HepG2 (cell line): Measurements from ENCODE around the gene ATP13A4. TPM values are rescaled to one million over a fixed set of nuclear protein-coding genes. Genes with fewer than 3 reads are reported as not detected.
A peak's percentile ranks its signal among the peaks of the same experiment; 100 is the strongest.

ENCODE experiments used
- AKAP8 ChIP-seq: sonication (generic); formaldehyde crosslinking; IDR thresholded peaks from 2 replicates; pipeline ENCODE4 v1.5.1; 2020; ENCODE audit warnings: mild to moderate bottlenecking, missing genetic modification reagents
- BCL6 ChIP-seq: IDR thresholded peaks from 2 replicates; pipeline ENCODE4 v1.6.1; 2016; ENCODE audit warnings: missing genetic modification reagents, missing compliant biosample characterization
- CEBPZ ChIP-seq: IDR thresholded peaks from 2 replicates; pipeline ENCODE4 v1.6.1; 2012; ENCODE audit warnings: low read length, improper control_type of control experiment
- FOSL1 ChIP-seq: sonication (generic); formaldehyde crosslinking; IDR thresholded peaks from 2 replicates; pipeline ENCODE4 v1.9.0; 2021; ENCODE audit warnings: missing genetic modification reagents, borderline replicate concordance
- MAFF ChIP-seq: IDR thresholded peaks from 2 replicates; pipeline ENCODE4 v1.6.1; 2011; ENCODE audit warnings: low read depth, low read length, improper control_type of control experiment
- NPAS2 ChIP-seq: sonication (generic); formaldehyde crosslinking; IDR thresholded peaks from 2 replicates; pipeline ENCODE4 v1.8.0; 2022; ENCODE audit warnings: mild to moderate bottlenecking, missing genetic modification reagents, borderline replicate concordance
- TBX2 ChIP-seq: sonication (generic); formaldehyde crosslinking; IDR thresholded peaks from 2 replicates; pipeline ENCODE4 v1.5.0; 2020; ENCODE audit warnings: missing genetic modification reagents, mild to moderate bottlenecking, borderline replicate concordance
- TOPORS ChIP-seq: sonication (generic); formaldehyde crosslinking; IDR thresholded peaks from 2 replicates; pipeline ENCODE4 v1.8.0; 2023; ENCODE audit warnings: mild to moderate bottlenecking, missing genetic modification reagents
- ZBTB20 ChIP-seq: sonication (generic); formaldehyde crosslinking; IDR thresholded peaks from 2 replicates; pipeline ENCODE4 v1.8.1; 2023; ENCODE audit warnings: missing genetic modification reagents, low read depth, mild to moderate bottlenecking, borderline replicate concordance
- ZKSCAN5 ChIP-seq: sonication (generic); formaldehyde crosslinking; IDR thresholded peaks from 2 replicates; pipeline ENCODE4 v1.5.1; 2020; ENCODE audit warnings: mild to moderate bottlenecking, missing genetic modification reagents
- ZNF251 ChIP-seq: sonication (generic); formaldehyde crosslinking; IDR thresholded peaks from 2 replicates; pipeline ENCODE4 v1.9.0; 2021; ENCODE audit warnings: mild to moderate bottlenecking, missing genetic modification reagents
- ZNF605 ChIP-seq: sonication (generic); formaldehyde crosslinking; IDR thresholded peaks from 2 replicates; pipeline ENCODE4 v1.8.0; 2022; ENCODE audit warnings: mild to moderate bottlenecking, missing genetic modification reagents
- ZNF891 ChIP-seq: sonication (generic); formaldehyde crosslinking; IDR thresholded peaks from 2 replicates; pipeline ENCODE4 v1.5.0; 2020; ENCODE audit warnings: mild to moderate bottlenecking, missing genetic modification reagents
- ZSCAN21 ChIP-seq: sonication (generic); formaldehyde crosslinking; IDR thresholded peaks from 2 replicates; pipeline ENCODE4 v1.8.0; 2022; ENCODE audit warnings: mild to moderate bottlenecking, missing genetic modification reagents, moderate library complexity, borderline replicate concordance
- ZSCAN31 ChIP-seq: sonication (generic); formaldehyde crosslinking; IDR thresholded peaks from 2 replicates; pipeline ENCODE4 v1.5.0; 2020; ENCODE audit warnings: low read depth, mild to moderate bottlenecking, missing genetic modification reagents
- polyA plus RNA-seq, 8 experiments: library from polyadenylated mRNA; depleted of rRNA in 3 of 8; stranded (reverse) in 7 of 8; unstranded in 1 of 8; fragments of >200 nt; fragmentation: Illumina TruSeq in 4 of 8; extraction: Trizol in 4 of 8; gene quantifications; 2 replicates each; pipeline versions ENCODE4 v1.2.1 to v1.2.3, GENCODE V29; 2011 to 2016; ENCODE audit warnings: low read depth in 4 of 8, missing spikeins in 1 of 8, mixed read lengths in 1 of 8; ENCODE audit not compliant: insufficient read depth in 1 of 8
- total RNA-seq, 5 experiments: library from RNA; depleted of rRNA; stranded (reverse); fragments of >200 nt; fragmentation: Illumina TruSeq; extraction: Trizol; gene quantifications; 2 replicates each; pipeline ENCODE4 v1.2.3, GENCODE V29; 2016; ENCODE audit warnings: low read depth in 1 of 5
- TF ChIP-seq, protein P1 (sequence below): IDR thresholded peaks from 2 replicates; pipeline ENCODE4 v1.6.1; 2016; ENCODE audit warnings: mild to moderate bottlenecking
- TF ChIP-seq, protein P2 (sequence below): sonication (generic); formaldehyde crosslinking; IDR thresholded peaks from 2 replicates; pipeline ENCODE4 v1.4.0; 2020; ENCODE audit warnings: missing genetic modification reagents
- TF ChIP-seq, protein P3 (sequence below): sonication (generic); formaldehyde crosslinking; IDR thresholded peaks from 2 replicates; pipeline ENCODE4 v1.4.0; 2020; ENCODE audit warnings: missing genetic modification reagents
- TF ChIP-seq, protein P4 (sequence below): sonication (generic); formaldehyde crosslinking; IDR thresholded peaks from 2 replicates; pipeline ENCODE4 v1.5.0; 2020; ENCODE audit warnings: missing genetic modification reagents

The ATP13A4 gene
- total and polyA plus RNA-seq, 2 of the 13 experiments (the other 11 are each of a cell fraction or from before 2014, with no cell fraction given), result 0.01 to 0.07 TPM

DNA sequence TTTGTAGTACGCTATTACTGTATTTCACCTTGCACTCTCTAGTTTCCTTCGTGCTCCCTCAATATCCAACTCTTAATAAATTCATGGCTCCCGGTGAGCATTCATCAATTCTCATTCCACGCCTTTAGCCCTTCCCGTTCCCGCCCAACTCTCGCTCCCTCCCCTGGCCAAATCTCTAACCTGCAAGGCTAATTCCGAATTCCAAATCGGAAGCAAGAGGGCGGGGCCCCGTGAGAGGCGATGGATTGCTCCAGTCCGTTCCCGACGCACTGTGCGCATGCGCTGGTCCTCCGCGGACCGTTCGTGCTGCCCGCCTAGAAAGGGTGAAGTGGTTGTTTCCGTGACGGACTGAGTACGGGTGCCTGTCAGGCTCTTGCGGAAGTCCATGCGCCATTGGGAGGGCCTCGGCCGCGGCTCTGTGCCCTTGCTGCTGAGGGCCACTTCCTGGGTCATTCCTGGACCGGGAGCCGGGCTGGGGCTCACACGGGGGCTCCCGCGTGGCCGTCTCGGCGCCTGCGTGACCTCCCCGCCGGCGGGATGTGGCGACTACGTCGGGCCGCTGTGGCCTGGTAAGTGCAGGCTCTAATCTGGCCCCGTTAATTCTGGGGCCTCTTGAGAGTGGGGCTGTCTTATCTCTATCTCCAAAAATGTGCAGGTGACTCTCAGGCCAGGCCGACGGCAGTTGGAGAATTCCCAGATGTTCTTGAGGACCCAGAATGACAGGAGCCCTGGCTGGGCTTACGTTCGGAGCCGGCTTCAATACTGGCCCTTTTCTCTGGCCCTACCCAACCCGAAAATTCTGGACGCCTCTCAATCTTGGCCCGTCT, 38.4 kb upstream of the ATP13A4 start, which contains the start of gene OPA1 (continued):
- TF ChIP-seq CEBPZ, result no peak
- TF ChIP-seq ZKSCAN5 (CRISPR knock-in tag), result no peak
- TF ChIP-seq, protein P1, sequence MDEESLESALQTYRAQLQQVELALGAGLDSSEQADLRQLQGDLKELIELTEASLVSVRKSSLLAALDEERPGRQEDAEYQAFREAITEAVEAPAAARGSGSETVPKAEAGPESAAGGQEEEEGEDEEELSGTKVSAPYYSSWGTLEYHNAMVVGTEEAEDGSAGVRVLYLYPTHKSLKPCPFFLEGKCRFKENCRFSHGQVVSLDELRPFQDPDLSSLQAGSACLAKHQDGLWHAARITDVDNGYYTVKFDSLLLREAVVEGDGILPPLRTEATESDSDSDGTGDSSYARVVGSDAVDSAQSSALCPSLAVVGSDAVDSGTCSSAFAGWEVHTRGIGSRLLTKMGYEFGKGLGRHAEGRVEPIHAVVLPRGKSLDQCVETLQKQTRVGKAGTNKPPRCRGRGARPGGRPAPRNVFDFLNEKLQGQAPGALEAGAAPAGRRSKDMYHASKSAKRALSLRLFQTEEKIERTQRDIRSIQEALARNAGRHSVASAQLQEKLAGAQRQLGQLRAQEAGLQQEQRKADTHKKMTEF (CRISPR knock-in tag), result peak; percentile 98
- no peak for TF ChIP-seq FOSL1 (CRISPR knock-in tag)
- TF ChIP-seq BCL6 (CRISPR knock-in tag), result peak; percentile 81
- TF ChIP-seq ZSCAN31 (CRISPR knock-in tag), result peak; percentile 90
- TF ChIP-seq AKAP8 (CRISPR knock-in tag), result peak; percentile 82; the same call in 1 of the 2 replicates
- TF ChIP-seq, protein P2, sequence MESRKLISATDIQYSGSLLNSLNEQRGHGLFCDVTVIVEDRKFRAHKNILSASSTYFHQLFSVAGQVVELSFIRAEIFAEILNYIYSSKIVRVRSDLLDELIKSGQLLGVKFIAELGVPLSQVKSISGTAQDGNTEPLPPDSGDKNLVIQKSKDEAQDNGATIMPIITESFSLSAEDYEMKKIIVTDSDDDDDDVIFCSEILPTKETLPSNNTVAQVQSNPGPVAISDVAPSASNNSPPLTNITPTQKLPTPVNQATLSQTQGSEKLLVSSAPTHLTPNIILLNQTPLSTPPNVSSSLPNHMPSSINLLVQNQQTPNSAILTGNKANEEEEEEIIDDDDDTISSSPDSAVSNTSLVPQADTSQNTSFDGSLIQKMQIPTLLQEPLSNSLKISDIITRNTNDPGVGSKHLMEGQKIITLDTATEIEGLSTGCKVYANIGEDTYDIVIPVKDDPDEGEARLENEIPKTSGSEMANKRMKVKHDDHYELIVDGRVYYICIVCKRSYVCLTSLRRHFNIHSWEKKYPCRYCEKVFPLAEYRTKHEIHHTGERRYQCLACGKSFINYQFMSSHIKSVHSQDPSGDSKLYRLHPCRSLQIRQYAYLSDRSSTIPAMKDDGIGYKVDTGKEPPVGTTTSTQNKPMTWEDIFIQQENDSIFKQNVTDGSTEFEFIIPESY, result peak; percentile 80
- peak; percentile 56 for TF ChIP-seq ZBTB20 (CRISPR knock-in tag)
- peak; percentile 90 for TF ChIP-seq ZNF891 (CRISPR knock-in tag)
- peak; percentile 88; the same call in 1 of the 2 replicates for TF ChIP-seq ZSCAN21
- TF ChIP-seq, protein P3, sequence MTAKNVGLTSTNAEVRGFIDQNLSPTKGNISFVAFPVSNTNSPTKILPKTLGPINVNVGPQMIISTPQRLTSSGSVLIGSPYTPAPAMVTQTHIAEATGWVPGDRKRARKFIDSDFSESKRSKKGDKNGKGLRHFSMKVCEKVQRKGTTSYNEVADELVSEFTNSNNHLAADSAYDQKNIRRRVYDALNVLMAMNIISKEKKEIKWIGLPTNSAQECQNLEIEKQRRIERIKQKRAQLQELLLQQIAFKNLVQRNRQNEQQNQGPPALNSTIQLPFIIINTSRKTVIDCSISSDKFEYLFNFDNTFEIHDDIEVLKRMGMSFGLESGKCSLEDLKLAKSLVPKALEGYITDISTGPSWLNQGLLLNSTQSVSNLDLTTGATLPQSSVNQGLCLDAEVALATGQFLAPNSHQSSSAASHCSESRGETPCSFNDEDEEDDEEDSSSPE (CRISPR knock-in tag), result peak; percentile 93
- TF ChIP-seq, protein P4, sequence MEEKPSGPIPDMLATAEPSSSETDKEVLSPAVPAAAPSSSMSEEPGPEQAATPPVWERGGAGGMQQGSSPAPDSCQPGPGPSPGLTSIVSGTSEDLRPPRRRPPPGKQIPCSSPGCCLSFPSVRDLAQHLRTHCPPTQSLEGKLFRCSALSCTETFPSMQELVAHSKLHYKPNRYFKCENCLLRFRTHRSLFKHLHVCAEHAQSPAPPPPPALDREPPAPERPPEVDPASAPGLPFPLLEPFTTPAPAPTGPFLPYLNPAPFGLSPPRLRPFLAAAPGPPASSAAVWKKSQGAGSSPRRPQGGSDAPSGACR (CRISPR knock-in tag), result peak; percentile 96
- TF ChIP-seq NPAS2 (CRISPR knock-in tag), result no peak
- TF ChIP-seq TBX2, result peak; percentile 95
- TF ChIP-seq ZNF251 (CRISPR knock-in tag), result no peak
- peak; percentile 97 for TF ChIP-seq TOPORS (CRISPR knock-in tag)
- TF ChIP-seq MAFF, result no peak
- TF ChIP-seq ZNF605 (CRISPR knock-in tag), result peak; percentile 87
